Activated naive CD8-positive, alpha-beta T cell treated with anti-CD3 and anti-CD28 coated beads, Interleukin-2, amount 50 U/mL, for 24 hours (primary cell): Measurements from ENCODE around the gene TAPBP.
"Not testable (repeated sequence)": the region's sequence is repeated elsewhere in the genome, so short reads cannot be mapped to it uniquely, and the experiment has no call there.

Experiments used
- ATAC-seq: fragments of 150-1000 bp; cut with Tn5 transposase; one replicate; pipeline ENCODE4 v1.10.0; 2021
- DNase-seq: peaks from one replicate; pipeline ENCODE4 v3.0.0; 2021
- H3K27ac Mint-ChIP-seq: one replicate; pipeline ENCODE4 v1.8.0; 2021; ENCODE audit warnings: mild to moderate bottlenecking, mixed read lengths
- H3K27me3 Mint-ChIP-seq: one replicate; pipeline ENCODE4 v1.8.0; 2021; ENCODE audit warnings: mixed read lengths
- H3K36me3 Mint-ChIP-seq: one replicate; pipeline ENCODE4 v1.8.0; 2021; ENCODE audit warnings: low read depth, mixed read lengths
- H3K4me1 Mint-ChIP-seq: one replicate; pipeline ENCODE4 v1.8.0; 2021; ENCODE audit warnings: mixed read lengths
- H3K4me3 Mint-ChIP-seq: one replicate; pipeline ENCODE4 v1.8.0; 2021; ENCODE audit warnings: mild to moderate bottlenecking, moderate library complexity, mixed read lengths
- H3K9me3 Mint-ChIP-seq: one replicate; pipeline ENCODE4 v1.8.0; 2021; ENCODE audit warnings: mixed read lengths

The TAPBP gene

DNA sequence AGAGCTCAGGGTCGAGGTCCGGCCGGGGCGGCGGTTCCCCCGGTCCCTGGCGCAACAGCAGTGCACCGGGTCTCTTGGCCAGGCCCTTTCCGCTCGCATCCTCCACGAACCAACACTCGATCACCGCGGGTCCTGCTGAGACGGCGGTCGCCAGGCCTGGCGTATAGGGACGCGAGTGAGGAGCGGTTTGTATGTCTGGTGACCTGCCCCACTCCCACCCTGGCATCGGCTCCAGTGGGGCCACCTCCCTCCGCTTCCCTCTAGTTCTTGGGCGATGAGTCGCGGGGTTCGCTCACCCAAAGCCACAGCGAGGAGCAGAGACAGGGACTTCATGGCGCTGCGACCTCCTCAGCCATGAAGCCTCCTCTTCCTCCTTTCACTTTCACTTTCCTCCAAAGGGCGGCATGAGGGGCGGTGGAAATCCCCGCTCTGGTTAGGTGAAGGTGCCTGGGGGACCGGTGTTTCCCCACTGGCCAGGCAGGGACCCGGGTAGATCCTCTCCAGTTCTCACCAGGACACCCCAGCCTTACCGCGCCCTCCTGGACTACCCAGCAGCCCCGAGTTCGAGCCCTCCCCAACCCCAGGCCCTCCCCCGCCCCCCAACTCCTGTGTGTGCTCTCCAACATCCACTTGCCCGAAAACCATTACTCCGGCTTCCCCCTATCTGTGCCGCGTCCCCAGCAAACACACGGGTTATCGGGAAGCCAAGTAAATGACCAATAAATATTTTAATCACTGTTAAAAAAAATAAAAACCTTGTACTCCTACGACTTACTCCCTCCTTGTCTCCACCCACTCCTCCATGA is at the start of gene TAPBP:
TAPBP (minus strand) TSS at position 370 of the 806 bp plus-strand sequence; CDS start at position 333, 37 bp downstream.
- H3K27me3 Mint-ChIP-seq, result no peaks in the 10 kb centered on the region
- peaks cover 31% of the 10 kb centered on the region for H3K36me3 Mint-ChIP-seq
- peak; percentile 78 for ATAC-seq
- H3K27ac Mint-ChIP-seq, result peak within 1 kb of the TSS; percentile 97
- H3K4me1 Mint-ChIP-seq, result peaks cover 65% of the 10 kb centered on the region
- no peaks in the 10 kb centered on the region for H3K9me3 Mint-ChIP-seq
- peak; percentile 88 for DNase-seq
- peak within 1 kb of the TSS; percentile 95 for H3K4me3 Mint-ChIP-seq

DNA sequence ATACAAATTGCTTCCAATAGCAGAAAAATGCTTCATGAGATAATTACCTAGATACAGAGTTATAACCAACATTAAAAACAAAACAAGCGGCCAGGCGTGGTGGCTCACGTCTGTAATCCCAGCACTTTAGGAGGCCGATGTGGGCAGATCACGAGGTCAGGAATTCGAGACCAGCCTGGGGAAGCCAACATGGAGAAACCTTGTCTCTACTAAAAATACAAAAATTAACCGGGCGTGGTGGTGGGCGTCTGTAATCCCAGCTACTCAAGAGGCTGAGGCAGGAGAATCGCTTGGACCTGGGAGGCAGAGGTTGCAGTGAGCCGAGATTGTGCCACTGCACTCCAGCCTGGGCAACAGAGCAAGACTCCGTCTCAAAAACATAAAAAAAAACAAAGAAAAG is 49.6 kb upstream of the TAPBP start:
- not testable (repeated sequence) for ATAC-seq, H3K27me3 Mint-ChIP-seq, DNase-seq, H3K36me3 Mint-ChIP-seq, H3K4me3 Mint-ChIP-seq, H3K9me3 Mint-ChIP-seq, H3K4me1 Mint-ChIP-seq, H3K27ac Mint-ChIP-seq

- DNase-seq, result no peak
- Mint-ChIP-seq H3K27ac (no peak overlapping the region), H3K27me3 (no peaks in the 10 kb centered on the region), H3K36me3 (no peaks in the 10 kb centered on the region), H3K9me3 (no peaks in the 10 kb centered on the region), H3K4me1 (no peaks in the 10 kb centered on the region), H3K4me3 (no peak overlapping the region)
- ATAC-seq, result no peak
These were observed 45.5 kb upstream of the TAPBP start for GRCh38 chr6:33359331-33359730.

- not testable (repeated sequence) for H3K27me3 Mint-ChIP-seq, H3K36me3 Mint-ChIP-seq, H3K27ac Mint-ChIP-seq, ATAC-seq, DNase-seq, H3K4me1 Mint-ChIP-seq, H3K9me3 Mint-ChIP-seq, H3K4me3 Mint-ChIP-seq
These were observed 43.4 kb upstream of the TAPBP start for GRCh38 chr6:33357160-33357871.

- Mint-ChIP-seq H3K27me3 (no peaks in the 10 kb centered on the region), H3K9me3 (no peaks in the 10 kb centered on the region), H3K4me3 (no peak overlapping the region), H3K4me1 (no peaks in the 10 kb centered on the region), H3K27ac (no peak overlapping the region), H3K36me3 (no peaks in the 10 kb centered on the region)
- ATAC-seq (no peak), DNase-seq (no peak)
These were observed 42.4 kb upstream of the TAPBP start for GRCh38 chr6:33356295-33356694.

GRCh38 chr6:33355860-33356259 is 42.0 kb upstream of the TAPBP start:
- H3K36me3 Mint-ChIP-seq, H3K4me1 Mint-ChIP-seq, H3K9me3 Mint-ChIP-seq, ATAC-seq, H3K27ac Mint-ChIP-seq, H3K27me3 Mint-ChIP-seq, DNase-seq, H3K4me3 Mint-ChIP-seq: not testable (repeated sequence)

DNA sequence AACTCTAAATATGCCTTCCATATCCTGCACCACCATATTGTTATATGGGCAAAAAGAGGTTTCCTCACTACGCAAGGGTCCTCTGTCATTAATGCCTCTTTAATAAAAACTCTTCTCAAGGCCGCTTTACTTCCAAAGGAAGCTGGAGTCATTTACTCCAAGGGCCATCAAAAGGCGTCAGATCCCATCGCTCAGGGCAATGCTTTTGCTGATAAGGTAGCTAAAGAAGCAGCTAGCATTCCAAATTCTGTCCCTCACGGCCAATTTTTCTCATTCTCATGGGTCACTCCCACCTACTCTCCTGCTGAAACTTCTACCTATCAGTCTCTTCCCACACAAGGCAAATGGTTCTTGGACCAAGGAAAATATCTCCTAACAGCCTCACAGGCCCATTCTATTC is 33.9 kb upstream of the TAPBP start:
- no peaks in the 10 kb centered on the region for H3K9me3 Mint-ChIP-seq
- DNase-seq, result no peak
- no peaks in the 10 kb centered on the region for H3K27me3 Mint-ChIP-seq
- H3K36me3 Mint-ChIP-seq, result no peaks in the 10 kb centered on the region
- no peak for ATAC-seq
- H3K4me1 Mint-ChIP-seq, result peaks cover 25% of the 10 kb centered on the region
- H3K27ac Mint-ChIP-seq, result no peak overlapping the region
- H3K4me3 Mint-ChIP-seq, result no peak overlapping the region

GRCh38 chr6:33346972-33347371 is 33.1 kb upstream of the TAPBP start:
- DNase-seq, H3K27ac Mint-ChIP-seq, H3K4me3 Mint-ChIP-seq, H3K9me3 Mint-ChIP-seq, ATAC-seq, H3K27me3 Mint-ChIP-seq, H3K36me3 Mint-ChIP-seq: not testable (repeated sequence)
- peaks cover 25% of the 10 kb centered on the region for H3K4me1 Mint-ChIP-seq

DNA sequence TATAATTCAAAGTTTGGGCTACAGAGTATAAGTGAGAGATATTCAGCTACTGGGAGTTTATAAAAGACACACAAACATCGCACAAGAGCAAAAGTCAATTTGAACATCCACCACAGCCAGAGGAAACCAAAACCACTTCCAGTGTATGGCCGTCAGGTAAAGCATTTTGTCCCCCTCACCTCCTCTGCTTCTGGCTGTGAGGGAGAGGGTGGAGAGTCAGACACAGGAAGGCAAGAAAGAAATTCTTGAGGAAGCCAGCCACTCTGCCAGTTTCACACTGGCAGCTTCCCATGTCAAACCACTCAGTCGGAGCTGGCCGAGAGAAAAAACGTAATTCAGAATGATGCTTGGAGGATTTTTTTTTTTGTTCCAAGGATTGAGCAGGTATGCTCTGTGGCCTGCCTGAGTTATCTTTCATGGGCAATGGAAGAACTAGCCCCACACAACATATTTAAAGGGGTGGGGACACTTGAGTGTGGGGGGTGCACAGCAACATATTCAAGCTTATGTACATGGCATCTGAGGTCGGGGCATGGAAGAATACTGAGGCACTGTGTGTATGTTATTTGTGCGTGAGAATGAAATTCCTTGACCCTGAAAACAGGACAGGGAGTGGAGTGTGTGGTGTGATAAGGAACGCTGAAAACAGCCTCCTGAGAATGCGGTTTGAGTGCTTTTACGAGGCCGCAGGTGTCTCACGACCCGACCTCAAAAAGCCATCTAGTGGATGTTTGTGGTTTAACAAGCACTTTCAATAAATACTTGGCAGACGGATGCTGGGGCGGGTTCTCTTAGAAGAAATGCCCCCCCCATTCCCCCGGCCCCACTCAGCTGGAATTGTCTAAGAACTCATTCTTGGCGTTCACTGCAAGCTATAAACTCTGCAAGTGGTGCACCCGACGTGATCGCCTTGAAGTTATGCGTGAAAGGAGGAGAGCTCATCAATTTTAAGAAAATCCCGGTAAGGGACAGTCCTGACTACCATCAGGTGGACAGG is 31.1 kb upstream of the TAPBP start:
- H3K4me1 Mint-ChIP-seq, result peaks cover 28% of the 10 kb centered on the region
- H3K27me3 Mint-ChIP-seq, result no peaks in the 10 kb centered on the region
- no peaks in the 10 kb centered on the region for H3K9me3 Mint-ChIP-seq
- peak; percentile 46 for DNase-seq
- peak overlapping the region; percentile 71 for H3K4me3 Mint-ChIP-seq
- peak overlapping the region; percentile 73 for H3K27ac Mint-ChIP-seq
- no peaks in the 10 kb centered on the region for H3K36me3 Mint-ChIP-seq
- peak; percentile 39 for ATAC-seq

DNA sequence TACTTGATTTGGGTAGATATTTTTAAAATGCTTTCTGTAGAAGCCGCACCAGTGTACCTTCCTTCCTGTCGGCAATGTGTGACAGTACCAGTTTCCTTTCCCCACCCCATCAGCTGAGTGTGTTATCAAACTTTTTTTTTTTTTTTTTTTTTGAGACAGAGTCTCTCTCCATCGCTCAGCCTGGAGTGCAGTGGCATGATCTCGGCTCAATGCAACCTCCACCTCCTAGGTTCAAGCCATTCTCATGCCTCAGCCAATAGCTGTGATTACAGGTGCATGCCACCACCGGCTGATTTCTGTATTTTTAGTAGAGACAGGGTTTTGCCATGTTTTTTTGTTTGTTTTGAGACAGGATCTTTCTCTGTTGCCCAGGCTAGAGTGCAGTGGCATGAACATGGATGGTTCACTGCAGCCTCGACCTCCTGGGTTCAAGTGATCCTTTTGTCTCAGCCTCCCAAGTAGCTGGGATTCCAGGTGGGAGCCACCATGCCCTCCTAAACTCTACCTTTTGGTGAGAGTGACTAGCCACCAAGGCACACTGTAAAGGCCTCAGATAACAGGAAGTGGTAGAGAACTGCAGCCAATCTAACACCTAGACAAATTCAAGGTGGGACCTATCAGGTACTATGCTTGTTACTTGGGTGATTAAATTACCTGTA is 30.2 kb upstream of the TAPBP start:
- Mint-ChIP-seq H3K27ac (peak overlapping the region; percentile 67), H3K36me3 (no peaks in the 10 kb centered on the region), H3K4me1 (peaks cover 30% of the 10 kb centered on the region), H3K4me3 (peak overlapping the region; percentile 71), H3K27me3 (no peaks in the 10 kb centered on the region), H3K9me3 (no peaks in the 10 kb centered on the region)
- DNase-seq (peak; percentile 24), ATAC-seq (peak; percentile 77)

- not testable (repeated sequence) for H3K36me3 Mint-ChIP-seq, DNase-seq, H3K27me3 Mint-ChIP-seq, H3K9me3 Mint-ChIP-seq, ATAC-seq
- peak overlapping the region; percentile 71 for H3K4me3 Mint-ChIP-seq
- peaks cover 30% of the 10 kb centered on the region for H3K4me1 Mint-ChIP-seq
- peak overlapping the region; percentile 67 for H3K27ac Mint-ChIP-seq
These were observed 29.7 kb upstream of the TAPBP start for GRCh38 chr6:33343606-33343952.

DNA sequence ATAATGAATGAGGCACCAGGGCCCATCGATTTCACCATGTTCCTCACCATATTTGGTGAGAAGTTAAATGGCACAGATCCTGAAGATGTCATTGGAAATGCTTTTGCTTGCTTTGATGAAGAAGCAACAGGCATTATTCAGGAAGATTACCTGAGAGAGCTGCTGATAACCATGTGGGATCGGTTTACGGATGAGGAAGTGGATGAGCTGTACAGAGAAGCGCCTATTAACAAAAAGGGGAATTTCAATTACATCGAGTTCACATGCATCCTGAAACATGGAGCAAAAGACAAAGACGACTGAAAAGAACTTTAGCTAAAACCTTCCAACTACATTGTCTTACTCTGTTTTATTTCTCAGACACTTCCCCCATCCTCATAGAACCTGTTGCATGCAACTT is 25.3 kb upstream of the TAPBP start:
- Mint-ChIP-seq H3K27me3 (no peaks in the 10 kb centered on the region), H3K36me3 (no peaks in the 10 kb centered on the region), H3K9me3 (no peaks in the 10 kb centered on the region), H3K27ac (no peak overlapping the region), H3K4me3 (no peak overlapping the region), H3K4me1 (peaks cover 19% of the 10 kb centered on the region)
- DNase-seq (no peak), ATAC-seq (no peak)

DNA sequence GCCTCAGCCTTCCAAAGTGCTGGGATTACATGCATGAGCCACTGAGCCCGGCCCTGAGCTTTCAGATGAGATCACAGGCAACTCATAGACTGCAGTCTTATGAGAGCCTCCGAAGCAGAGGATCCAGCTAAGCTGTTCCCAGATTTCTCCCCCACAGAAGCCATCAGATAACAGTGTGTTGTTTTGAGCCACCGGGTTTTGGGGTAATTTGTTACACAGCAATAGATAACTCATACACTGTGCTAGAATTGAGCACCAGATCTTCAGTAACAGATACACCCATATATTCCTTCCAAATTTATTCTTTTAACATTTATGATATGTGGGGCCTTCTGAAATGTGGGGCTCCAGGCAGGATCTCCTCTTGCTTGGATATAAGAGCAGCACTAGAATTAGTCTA is 22.6 kb upstream of the TAPBP start:
- H3K4me3 Mint-ChIP-seq, result no peak overlapping the region
- H3K4me1 Mint-ChIP-seq, result peaks cover 24% of the 10 kb centered on the region
- DNase-seq, result no peak
- no peaks in the 10 kb centered on the region for H3K9me3 Mint-ChIP-seq
- H3K27ac Mint-ChIP-seq, result no peak overlapping the region
- no peaks in the 10 kb centered on the region for H3K27me3 Mint-ChIP-seq
- ATAC-seq, result no peak
- no peaks in the 10 kb centered on the region for H3K36me3 Mint-ChIP-seq

DNA sequence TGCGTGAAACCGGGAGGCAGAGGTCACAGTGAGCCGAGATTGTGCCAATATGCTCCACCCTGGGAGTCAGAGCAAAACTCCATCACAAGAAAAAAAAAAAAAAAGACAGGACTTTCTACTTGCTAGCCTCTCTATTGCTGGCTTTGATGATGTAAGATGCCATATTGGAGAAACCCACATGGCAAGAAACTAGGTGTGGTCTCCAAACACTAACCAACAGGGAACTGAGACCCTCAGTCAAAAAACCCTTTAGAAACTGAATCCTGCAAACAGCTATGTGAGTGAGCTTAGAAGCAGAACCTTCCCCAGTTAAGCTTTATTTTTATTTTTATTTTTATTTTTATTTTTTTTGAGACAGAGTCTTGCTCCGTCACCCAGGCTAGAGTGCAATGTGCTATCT is 22.0 kb upstream of the TAPBP start:
- Mint-ChIP-seq H3K27me3 (no peaks in the 10 kb centered on the region), H3K36me3 (no peaks in the 10 kb centered on the region), H3K4me3 (no peak overlapping the region), H3K9me3 (no peaks in the 10 kb centered on the region), H3K4me1 (peaks cover 26% of the 10 kb centered on the region), H3K27ac (no peak overlapping the region)
- ATAC-seq (no peak), DNase-seq (no peak)
